Measurements from ENCODE around the gene WDR90. TPM values are rescaled to one million over a fixed set of nuclear protein-coding genes. Genes with fewer than 3 reads are reported as not detected.

The WDR90 gene
- total and polyA plus RNA-seq, 3 donors from 2014 or later: 102 to 195 (median 155) TPM

DNA sequence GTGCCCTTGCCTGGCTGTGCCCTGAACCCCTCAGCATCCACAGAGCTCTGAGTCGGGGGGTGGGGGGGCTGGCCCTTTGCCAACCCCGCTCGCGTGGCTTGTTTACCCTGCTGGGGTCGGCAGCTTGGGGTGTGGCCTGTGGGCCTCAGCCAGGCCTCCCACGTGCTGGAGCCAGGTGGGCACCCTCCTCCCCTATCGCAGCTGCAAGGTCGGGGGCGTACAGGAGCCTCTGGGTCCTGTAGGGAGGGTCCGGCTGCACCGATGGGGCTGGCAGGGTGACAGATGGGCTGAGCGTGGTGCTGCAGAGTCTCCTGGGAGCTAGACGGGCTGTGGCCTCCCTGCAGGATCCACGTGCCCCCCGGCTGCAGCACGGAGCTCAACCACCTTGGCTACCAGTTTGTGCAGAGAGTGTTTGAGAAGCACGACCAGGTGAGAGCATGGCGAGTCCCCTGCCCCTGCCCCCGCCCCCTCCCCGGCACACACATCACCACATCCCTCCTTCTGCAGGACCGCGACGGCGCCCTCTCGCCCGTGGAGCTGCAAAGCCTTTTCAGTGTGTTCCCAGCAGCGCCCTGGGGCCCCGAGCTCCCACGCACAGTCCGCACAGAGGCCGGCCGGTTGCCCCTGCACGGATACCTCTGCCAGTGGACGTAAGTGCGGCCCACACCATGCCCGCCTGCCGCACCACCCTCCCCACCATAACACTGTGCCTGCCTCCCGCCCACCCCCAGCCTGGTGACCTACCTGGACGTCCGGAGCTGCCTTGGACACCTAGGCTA lies 22.4 kb downstream of the WDR90 start:
- Histone ChIP-seq H3K27me3 (no peaks in the 10 kb centered on the region), H3K36me3 (ENCODE audit: low read depth, missing control alignments) (no peaks in the 10 kb centered on the region), H3K4me3 (no peak overlapping the region), H3K4me1 (peaks cover 30% of the 10 kb centered on the region), H3K27ac (no peak overlapping the region), H3K9me3 (no peaks in the 10 kb centered on the region)
- no peak for DNase-seq
- no peak for TF ChIP-seq POLR2A (IDR thresholded peaks at IDR 0.05)
- TF ChIP-seq, protein P1, sequence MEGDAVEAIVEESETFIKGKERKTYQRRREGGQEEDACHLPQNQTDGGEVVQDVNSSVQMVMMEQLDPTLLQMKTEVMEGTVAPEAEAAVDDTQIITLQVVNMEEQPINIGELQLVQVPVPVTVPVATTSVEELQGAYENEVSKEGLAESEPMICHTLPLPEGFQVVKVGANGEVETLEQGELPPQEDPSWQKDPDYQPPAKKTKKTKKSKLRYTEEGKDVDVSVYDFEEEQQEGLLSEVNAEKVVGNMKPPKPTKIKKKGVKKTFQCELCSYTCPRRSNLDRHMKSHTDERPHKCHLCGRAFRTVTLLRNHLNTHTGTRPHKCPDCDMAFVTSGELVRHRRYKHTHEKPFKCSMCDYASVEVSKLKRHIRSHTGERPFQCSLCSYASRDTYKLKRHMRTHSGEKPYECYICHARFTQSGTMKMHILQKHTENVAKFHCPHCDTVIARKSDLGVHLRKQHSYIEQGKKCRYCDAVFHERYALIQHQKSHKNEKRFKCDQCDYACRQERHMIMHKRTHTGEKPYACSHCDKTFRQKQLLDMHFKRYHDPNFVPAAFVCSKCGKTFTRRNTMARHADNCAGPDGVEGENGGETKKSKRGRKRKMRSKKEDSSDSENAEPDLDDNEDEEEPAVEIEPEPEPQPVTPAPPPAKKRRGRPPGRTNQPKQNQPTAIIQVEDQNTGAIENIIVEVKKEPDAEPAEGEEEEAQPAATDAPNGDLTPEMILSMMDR (IDR thresholded peaks at IDR 0.05): no peak
- intact Hi-C loops (cut with DNase I; ENCODE audit: low total_unique reads): no loop called here
- 85 to 92% methylated on average over 20 to 33 of the region's 40 CpGs for WGBS, 2 donors

DNA sequence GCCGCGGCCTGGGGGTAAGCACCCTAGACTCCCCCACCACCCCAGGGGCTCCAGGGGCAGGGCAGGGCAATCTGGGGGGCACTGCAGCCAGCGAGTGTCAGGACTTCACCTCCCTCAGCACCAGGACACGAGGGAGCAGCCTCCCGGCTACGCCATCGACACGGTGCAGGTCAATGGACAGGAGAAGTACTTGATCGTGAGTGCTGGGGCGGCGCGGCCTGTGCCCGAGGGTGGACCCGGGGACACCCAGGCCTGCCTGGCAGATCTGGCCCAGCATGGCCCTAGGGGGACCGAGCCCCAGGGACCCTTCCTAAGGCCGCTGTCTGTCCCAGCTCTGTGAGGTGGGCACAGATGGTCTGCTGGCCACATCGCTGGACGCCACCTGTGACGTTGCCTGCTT lies 23.2 kb downstream of the WDR90 start:
- Histone ChIP-seq H3K27ac (no peak overlapping the region), H3K9me3 (no peaks in the 10 kb centered on the region), H3K36me3 (ENCODE audit: low read depth, missing control alignments) (no peaks in the 10 kb centered on the region), H3K27me3 (no peaks in the 10 kb centered on the region), H3K4me1 (peaks cover 30% of the 10 kb centered on the region), H3K4me3 (no peak overlapping the region)
- intact Hi-C loops (cut with DNase I; ENCODE audit: low total_unique reads): no loop called here
- no peak for TF ChIP-seq POLR2A (IDR thresholded peaks at IDR 0.05)
- DNase-seq: no peak
- WGBS, 2 donors: 97 to 98% methylated on average over 8 to 16 of the region's 19 CpGs

DNA sequence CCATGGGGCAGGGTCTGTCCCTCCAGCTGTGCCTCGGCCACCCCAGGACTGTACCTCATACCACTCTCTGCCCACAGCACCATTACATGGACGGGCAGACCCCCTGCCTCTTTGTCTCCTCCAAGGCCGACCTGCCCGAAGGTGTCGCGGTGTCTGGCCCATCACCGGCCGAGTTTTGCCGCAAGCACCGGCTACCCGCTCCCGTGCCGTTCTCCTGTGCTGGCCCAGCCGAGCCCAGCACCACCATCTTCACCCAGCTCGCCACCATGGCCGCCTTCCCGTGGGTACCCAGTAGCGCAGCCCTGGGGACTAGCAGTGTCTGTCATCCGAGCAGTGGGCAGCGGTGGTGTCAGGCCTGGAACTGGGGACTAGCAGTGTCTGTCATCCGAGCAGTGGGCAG lies 23.7 kb downstream of the WDR90 start:
- no peaks in the 10 kb centered on the region for H3K9me3 ChIP-seq
- H3K27me3 ChIP-seq: no peaks in the 10 kb centered on the region
- no peak for DNase-seq
- H3K4me1 ChIP-seq: peaks cover 26% of the 10 kb centered on the region
- 95 to 100% methylated on average over 2 to 21 of the region's 21 CpGs for WGBS, 2 donors
- H3K4me3 ChIP-seq: no peak overlapping the region
- TF ChIP-seq, protein P1 (IDR thresholded peaks at IDR 0.05): no peak
- no peak for TF ChIP-seq POLR2A (IDR thresholded peaks at IDR 0.05)
- H3K27ac ChIP-seq: no peak overlapping the region
- intact Hi-C loops (cut with DNase I; ENCODE audit: low total_unique reads): no loop called here
- H3K36me3 ChIP-seq (ENCODE audit: low read depth, missing control alignments): no peaks in the 10 kb centered on the region

- H3K27me3 ChIP-seq: no peaks in the 10 kb centered on the region
- 87 to 95% methylated on average over 8 to 15 of the region's 18 CpGs for WGBS, 2 donors
- peaks cover 26% of the 10 kb centered on the region for H3K4me1 ChIP-seq
- no peaks in the 10 kb centered on the region for H3K9me3 ChIP-seq
- no peaks in the 10 kb centered on the region for H3K36me3 ChIP-seq (ENCODE audit: low read depth, missing control alignments)
- TF ChIP-seq, protein P1 (IDR thresholded peaks at IDR 0.05): no peak
- no peak for TF ChIP-seq POLR2A (IDR thresholded peaks at IDR 0.05)
- no peak overlapping the region for H3K27ac ChIP-seq
- no peak overlapping the region for H3K4me3 ChIP-seq
- DNase-seq: no peak
- intact Hi-C loops (cut with DNase I; ENCODE audit: low total_unique reads): no loop called here
These were observed 24.3 kb downstream of the WDR90 start for GRCh38 chr16:673399-673991.

GRCh38 chr16:674214-674881 lies 25.2 kb downstream of the WDR90 start:
- H3K27ac ChIP-seq: no peak overlapping the region
- WGBS, 2 donors: 52 to 61% methylated on average over 6 to 21 of the region's 22 CpGs
- DNase-seq: peak; percentile 58

More at GRCh38 chr16:674214-674881, 25.2 kb downstream of the WDR90 start:
- peaks cover 26% of the 10 kb centered on the region for H3K4me1 ChIP-seq
- no peaks in the 10 kb centered on the region for H3K27me3 ChIP-seq
- H3K9me3 ChIP-seq: no peaks in the 10 kb centered on the region
- TF ChIP-seq, protein P1 (IDR thresholded peaks at IDR 0.05): no peak
- no peak for TF ChIP-seq POLR2A (IDR thresholded peaks at IDR 0.05)
- H3K36me3 ChIP-seq (ENCODE audit: low read depth, missing control alignments): no peaks in the 10 kb centered on the region
- intact Hi-C loops (cut with DNase I; ENCODE audit: low total_unique reads): no loop called here
- H3K4me3 ChIP-seq: no peak overlapping the region
